Measurements from ENCODE around the gene MCOLN3.

Gene MCOLN3

DNA sequence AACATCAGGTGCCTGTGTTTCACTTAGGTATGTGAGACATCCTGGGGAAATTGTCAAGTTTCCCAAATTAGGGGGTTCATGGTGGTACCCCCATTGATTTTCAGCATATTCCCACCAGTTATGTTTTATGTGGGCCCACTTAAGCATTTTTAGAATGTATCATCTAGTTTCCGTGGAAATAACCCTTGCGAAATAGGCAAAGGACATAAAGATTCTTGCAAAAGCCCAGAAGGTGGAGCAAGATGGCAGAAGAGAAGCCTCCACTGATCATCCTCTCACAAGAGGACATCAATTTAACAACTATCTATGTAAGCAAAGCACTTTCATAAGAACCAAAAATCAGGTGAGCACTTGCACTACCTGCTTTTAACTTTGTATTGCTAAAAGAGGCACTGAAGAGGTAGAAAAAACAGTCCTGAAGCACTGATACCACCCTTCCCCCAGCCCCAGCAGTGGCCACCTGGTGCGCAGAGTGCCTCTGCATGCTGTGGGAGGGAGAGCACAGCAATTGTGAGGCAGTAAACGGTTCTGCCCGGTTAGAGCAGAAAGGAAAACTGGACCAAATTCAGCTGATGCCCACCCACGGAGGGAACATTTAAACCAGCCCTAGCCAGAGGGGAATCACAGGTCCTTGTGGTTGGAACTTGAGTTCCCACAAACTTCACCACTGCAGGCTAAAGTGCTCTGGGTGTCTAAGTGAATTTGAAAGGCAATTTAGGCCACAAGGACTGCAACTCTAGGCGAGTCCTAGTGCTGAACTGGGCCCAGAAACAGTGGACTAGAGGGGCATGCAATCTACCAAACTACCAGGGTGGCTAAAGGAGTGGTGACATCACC lies 74.6 kb downstream of the MCOLN3 start:
- no peak overlapping the region for H3K4me3 ChIP-seq (replicated peaks; ENCODE audit: low read depth, low read length)
- TF ChIP-seq, protein P1, sequence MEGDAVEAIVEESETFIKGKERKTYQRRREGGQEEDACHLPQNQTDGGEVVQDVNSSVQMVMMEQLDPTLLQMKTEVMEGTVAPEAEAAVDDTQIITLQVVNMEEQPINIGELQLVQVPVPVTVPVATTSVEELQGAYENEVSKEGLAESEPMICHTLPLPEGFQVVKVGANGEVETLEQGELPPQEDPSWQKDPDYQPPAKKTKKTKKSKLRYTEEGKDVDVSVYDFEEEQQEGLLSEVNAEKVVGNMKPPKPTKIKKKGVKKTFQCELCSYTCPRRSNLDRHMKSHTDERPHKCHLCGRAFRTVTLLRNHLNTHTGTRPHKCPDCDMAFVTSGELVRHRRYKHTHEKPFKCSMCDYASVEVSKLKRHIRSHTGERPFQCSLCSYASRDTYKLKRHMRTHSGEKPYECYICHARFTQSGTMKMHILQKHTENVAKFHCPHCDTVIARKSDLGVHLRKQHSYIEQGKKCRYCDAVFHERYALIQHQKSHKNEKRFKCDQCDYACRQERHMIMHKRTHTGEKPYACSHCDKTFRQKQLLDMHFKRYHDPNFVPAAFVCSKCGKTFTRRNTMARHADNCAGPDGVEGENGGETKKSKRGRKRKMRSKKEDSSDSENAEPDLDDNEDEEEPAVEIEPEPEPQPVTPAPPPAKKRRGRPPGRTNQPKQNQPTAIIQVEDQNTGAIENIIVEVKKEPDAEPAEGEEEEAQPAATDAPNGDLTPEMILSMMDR (IDR thresholded peaks at IDR 0.05; ENCODE audit: low read length, missing control alignments) = no peak
- DNase-seq (ENCODE audit: low read depth) = peak; percentile 46

DNA sequence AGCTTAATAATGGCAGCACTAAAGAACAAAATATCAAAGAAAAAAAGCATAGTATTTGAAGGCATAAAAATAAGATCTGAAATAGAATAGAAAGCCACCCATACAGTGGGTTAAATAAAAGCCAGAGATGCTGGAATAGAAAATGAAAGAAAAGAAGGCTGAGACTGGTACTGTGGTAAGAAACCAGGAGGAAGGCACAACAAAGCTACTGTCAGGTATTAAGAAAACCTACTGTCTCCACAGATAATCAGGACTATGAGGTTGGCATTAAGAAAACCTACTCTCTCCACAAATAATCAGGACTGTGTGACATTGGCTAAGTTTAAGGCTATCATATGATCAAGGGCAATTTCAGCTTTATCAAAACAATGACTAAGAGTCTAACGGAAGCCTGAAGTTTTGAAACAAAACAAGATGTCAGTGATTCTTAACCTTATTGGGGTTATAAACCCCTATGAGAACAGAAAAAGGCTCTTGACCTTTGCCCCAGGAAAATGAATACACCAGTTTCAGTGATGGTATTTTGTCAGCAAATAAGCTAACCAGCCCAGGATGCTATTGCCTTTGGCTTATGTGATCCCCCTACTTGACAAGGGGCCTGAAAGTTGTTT lies 75.8 kb downstream of the MCOLN3 start:
- H3K4me3 ChIP-seq (replicated peaks; ENCODE audit: low read depth, low read length) = no peak overlapping the region
- TF ChIP-seq, protein P1 (IDR thresholded peaks at IDR 0.05; ENCODE audit: low read length, missing control alignments) = no peak
- DNase-seq (ENCODE audit: low read depth) = no peak

DNA sequence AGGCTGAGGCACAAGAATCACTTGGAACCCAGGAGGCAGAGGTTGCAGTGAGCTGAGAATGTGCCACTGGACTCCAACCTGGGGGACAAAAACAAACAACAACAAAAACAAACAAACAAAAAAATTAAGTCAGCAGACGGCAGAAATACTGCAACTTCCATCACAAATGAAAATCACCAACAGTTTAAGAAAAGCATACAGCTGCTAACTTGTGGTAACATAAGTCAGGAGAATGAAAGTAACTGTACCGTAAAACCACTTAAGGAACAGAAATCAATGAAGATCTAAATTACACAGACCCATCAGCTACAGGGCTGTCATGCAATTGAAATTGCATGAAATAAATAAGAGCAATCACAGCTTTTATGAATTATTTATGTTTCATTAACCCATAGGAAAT lies 76.3 kb downstream of the MCOLN3 start:
- TF ChIP-seq, protein P1 (IDR thresholded peaks at IDR 0.05; ENCODE audit: low read length, missing control alignments) = no peak
- H3K4me3 ChIP-seq (replicated peaks; ENCODE audit: low read depth, low read length) = no peak overlapping the region
- no peak for DNase-seq (ENCODE audit: low read depth)

DNA sequence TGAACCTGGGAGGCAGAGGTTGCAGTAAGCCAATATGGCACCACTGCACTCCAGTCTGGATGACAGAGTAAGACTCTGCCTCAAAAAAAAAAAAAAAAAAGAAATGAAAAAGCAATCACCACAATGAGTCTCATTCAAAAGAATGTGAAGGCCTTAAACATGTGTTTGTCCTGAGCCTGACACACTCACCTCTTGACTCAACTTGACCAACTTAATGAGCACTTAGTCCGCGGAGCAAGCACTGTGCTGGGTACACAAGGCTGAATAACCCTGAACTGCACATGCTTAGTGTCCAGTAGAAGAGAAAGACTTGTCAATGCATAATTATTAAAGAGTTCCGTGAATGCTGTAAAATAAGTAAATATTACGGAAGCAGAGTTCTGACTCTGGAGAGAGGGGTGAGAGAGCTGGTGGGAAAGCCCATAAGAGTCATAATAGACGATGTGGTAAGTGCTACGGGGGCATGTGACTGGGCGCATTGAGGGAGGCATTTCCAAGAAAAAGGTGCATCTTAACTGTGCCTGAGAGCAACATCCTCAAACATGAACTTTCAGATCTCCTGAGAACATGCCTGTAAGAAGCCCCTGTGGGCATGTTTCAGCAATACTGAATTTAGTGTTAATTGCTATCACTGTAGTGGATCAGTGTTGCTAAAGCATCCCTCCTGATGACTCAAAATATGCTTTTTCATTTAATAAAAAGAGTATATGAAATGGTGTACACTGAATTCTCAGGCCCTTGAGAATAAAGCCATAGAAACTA lies 78.6 kb downstream of the MCOLN3 start:
- DNase-seq (ENCODE audit: low read depth) = no peak
- TF ChIP-seq, protein P1 (IDR thresholded peaks at IDR 0.05; ENCODE audit: low read length, missing control alignments) = no peak
- no peak overlapping the region for H3K4me3 ChIP-seq (replicated peaks; ENCODE audit: low read depth, low read length)

DNA sequence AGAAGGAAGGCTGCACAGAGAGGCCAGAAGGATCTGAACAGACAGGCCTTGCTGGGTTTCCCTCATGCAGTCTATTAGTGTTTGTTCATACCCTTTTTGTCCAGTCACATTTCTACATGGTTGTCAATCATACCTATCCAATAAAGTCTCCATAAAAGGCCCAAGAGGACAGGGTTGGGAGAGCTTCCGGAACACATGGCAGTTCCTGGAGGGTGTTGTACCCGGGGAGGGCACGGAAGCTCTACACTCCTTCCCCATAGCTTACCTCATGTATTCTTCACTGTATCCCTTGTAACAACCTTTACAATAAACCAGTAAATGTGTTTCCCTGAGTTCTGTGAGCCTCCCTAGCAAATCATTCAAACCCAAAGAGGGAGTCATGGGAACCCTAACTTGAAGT lies 79.4 kb downstream of the MCOLN3 start:
- TF ChIP-seq, protein P1 (IDR thresholded peaks at IDR 0.05; ENCODE audit: low read length, missing control alignments) = no peak
- DNase-seq (ENCODE audit: low read depth) = no peak
- H3K4me3 ChIP-seq (replicated peaks; ENCODE audit: low read depth, low read length) = no peak overlapping the region

DNA sequence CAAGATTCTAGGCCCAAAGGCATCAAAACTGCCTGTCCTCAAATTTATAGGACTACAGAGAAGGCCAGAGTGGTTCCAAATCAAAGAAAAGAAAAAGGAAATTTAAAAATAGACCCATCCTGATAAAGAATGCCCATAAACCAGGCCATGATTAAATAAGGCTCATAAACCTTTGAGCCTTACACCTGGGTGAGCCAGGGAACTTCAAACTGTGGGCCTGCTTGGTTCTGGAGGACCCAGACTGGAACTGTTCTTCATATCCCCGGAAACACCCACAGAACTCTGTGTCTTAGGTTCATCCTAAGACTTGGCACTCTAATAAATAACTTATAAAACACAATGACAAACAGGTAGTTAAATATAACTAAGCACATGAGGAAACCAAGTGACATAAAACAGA lies 80.2 kb downstream of the MCOLN3 start:
- TF ChIP-seq, protein P1 (IDR thresholded peaks at IDR 0.05; ENCODE audit: low read length, missing control alignments) = no peak
- H3K4me3 ChIP-seq (replicated peaks; ENCODE audit: low read depth, low read length) = no peak overlapping the region
- DNase-seq (ENCODE audit: low read depth) = no peak

Data from fibroblast of pulmonary artery (primary cell).